GM12878 (cell line): ENCODE results near the gene GLB1L. TPM values are rescaled to one million over a fixed set of nuclear protein-coding genes. Genes with fewer than 3 reads are reported as not detected.
A peak's percentile ranks its signal among the peaks of the same experiment; 100 is the strongest.

Experiments used
- BHLHE40 ChIP-seq, 2 experiments: fragments of 450-650 bp in 1 of 2; IDR thresholded peaks; 2 replicates each; pipeline ENCODE4 v1.6.1; 2011 to 2017; ENCODE audit warnings: low read depth in 2 of 2, borderline replicate concordance in 1 of 2, improper control_type of control experiment in 1 of 2, low read length in 1 of 2, mild to moderate bottlenecking in 1 of 2
- BMI1 ChIP-seq: fragments of 450-650 bp; IDR thresholded peaks from 2 replicates; pipeline ENCODE4 v1.6.1; 2016; ENCODE audit warnings: mild to moderate bottlenecking, moderate library complexity, borderline replicate concordance
- BRCA1 ChIP-seq: IDR thresholded peaks from 2 replicates; pipeline ENCODE4 v1.6.1; 2011; ENCODE audit warnings: low read depth, low read length, improper control_type of control experiment
- CBX3 ChIP-seq: fragments of 200-600 bp; sonication (generic); IDR thresholded peaks from 2 replicates; pipeline ENCODE4 v1.6.1; 2016; ENCODE audit warnings: low read depth, borderline replicate concordance
- CHD1 ChIP-seq: IDR thresholded peaks from 2 replicates; pipeline ENCODE4 v1.6.1; 2012; ENCODE audit warnings: low read depth, low read length, improper control_type of control experiment
- CHD2 ChIP-seq: IDR thresholded peaks from 2 replicates; pipeline ENCODE4 v1.6.1; 2011; ENCODE audit warnings: low read depth, low read length, improper control_type of control experiment, borderline replicate concordance
- DPF2 ChIP-seq: fragments of 450-650 bp; IDR thresholded peaks from 2 replicates; pipeline ENCODE4 v1.6.1; 2017; ENCODE audit warnings: mild to moderate bottlenecking
- EGR1 ChIP-seq, 2 experiments: IDR thresholded peaks; 1 replicate in 1 of 2; 2 replicates in 1 of 2; pipeline ENCODE4 v1.6.1; 2011 to 2012; ENCODE audit warnings: low read depth in 2 of 2, low read length in 2 of 2, borderline replicate concordance in 1 of 2, mild to moderate bottlenecking in 1 of 2, moderate library complexity in 1 of 2
- EP300 ChIP-seq, 2 experiments: fragments of 150-350 bp in 1 of 2; IDR thresholded peaks; 2 replicates each; pipeline ENCODE4 v1.6.1; 2011 to 2012; ENCODE audit warnings: low read depth in 2 of 2, low read length in 2 of 2, borderline replicate concordance in 1 of 2, improper control_type of control experiment in 1 of 2, inconsistent platforms in 1 of 2; ENCODE audit not compliant: control insufficient read depth in 1 of 2
- KDM1A ChIP-seq: fragments of 200-600 bp; sonication (generic); IDR thresholded peaks from 2 replicates; pipeline ENCODE4 v1.6.1; 2016; ENCODE audit warnings: borderline replicate concordance
- MTA3 ChIP-seq: IDR thresholded peaks from 2 replicates; pipeline ENCODE4 v1.6.1; 2012; ENCODE audit warnings: low read length, inconsistent platforms, borderline replicate concordance
- NRF1 ChIP-seq: conservative IDR thresholded peaks from 2 replicates; pipeline ENCODE4 v1.6.1; 2011; ENCODE audit warnings: mild to moderate bottlenecking, low read depth, low read length, improper control_type of control experiment
- POU2F2 ChIP-seq: IDR thresholded peaks from 3 replicates; pipeline ENCODE4 v1.6.1; 2011; ENCODE audit warnings: low read depth, mild to moderate bottlenecking, low read length, borderline replicate concordance
- RAD51 ChIP-seq: fragments of 450-650 bp; IDR thresholded peaks from 2 replicates; pipeline ENCODE4 v1.6.1; 2016; ENCODE audit warnings: moderate library complexity, mild to moderate bottlenecking, inconsistent platforms
- SMARCA5 ChIP-seq: fragments of 450-650 bp; IDR thresholded peaks from 2 replicates; pipeline ENCODE4 v1.6.1; 2017; ENCODE audit warnings: mild to moderate bottlenecking
- TARDBP ChIP-seq: IDR thresholded peaks from 2 replicates; pipeline ENCODE4 v1.6.1; 2016; ENCODE audit warnings: borderline replicate concordance
- TCF3 ChIP-seq: IDR thresholded peaks from 2 replicates; pipeline ENCODE4 v1.6.1; 2012; ENCODE audit warnings: low read depth, mild to moderate bottlenecking, low read length, borderline replicate concordance; ENCODE audit not compliant: insufficient read depth
- YY1 ChIP-seq: IDR thresholded peaks from 2 replicates; pipeline ENCODE4 v1.6.1; 2011; ENCODE audit warnings: low read depth, mild to moderate bottlenecking, low read length
- ZBED1 ChIP-seq: IDR thresholded peaks from 2 replicates; pipeline ENCODE4 v1.6.1; 2016; ENCODE audit warnings: borderline replicate concordance
- ZZZ3 ChIP-seq: IDR thresholded peaks from 2 replicates; pipeline ENCODE4 v1.6.1; 2011; ENCODE audit warnings: low read depth; ENCODE audit not compliant: control insufficient read depth, insufficient read length
- polyA plus RNA-seq, 11 experiments: library from polyadenylated mRNA; depleted of rRNA in 4 of 11; unstranded in 6 of 11; stranded (reverse) in 5 of 11; fragments of >200 nt; fragmentation: Nextera tagmentation in 4 of 11; fragmentation: Illumina TruSeq in 1 of 11; extraction: Ambion mirVana in 4 of 11; extraction: Trizol in 1 of 11; gene quantifications; 1 replicate in 1 of 11; 2 replicates in 10 of 11; pipeline versions ENCODE4 v1.2.1 to v1.2.3, GENCODE V29; 2011 to 2016; ENCODE audit warnings: inconsistent platforms in 2 of 11, missing spikeins in 2 of 11, low read depth in 1 of 11
- total RNA-seq, 4 experiments: library from RNA; depleted of rRNA in 3 of 4; stranded (reverse); fragments of >200 nt in 3 of 4; fragmentation: Illumina TruSeq in 1 of 4; extraction: Trizol in 1 of 4; gene quantifications; 2 replicates each; pipeline versions ENCODE4 v1.2.1 to v1.2.3, GENCODE V29; 2013 to 2021
- TF ChIP-seq, protein P1 (sequence below): IDR thresholded peaks from 2 replicates; pipeline ENCODE4 v1.6.1; 2012; ENCODE audit warnings: low read length, inconsistent platforms
- TF ChIP-seq, protein P2 (sequence below): fragments of 450-650 bp; IDR thresholded peaks from 2 replicates; pipeline ENCODE4 v1.6.1; 2018; ENCODE audit warnings: mild to moderate bottlenecking, low read depth, moderate library complexity; ENCODE audit not compliant: partially characterized antibody
- TF ChIP-seq, protein P3 (sequence below): IDR thresholded peaks from 2 replicates; pipeline ENCODE4 v1.6.1; 2011; ENCODE audit warnings: borderline replicate concordance, low read depth, mild to moderate bottlenecking, moderate library complexity, low read length; ENCODE audit not compliant: insufficient read depth, poor library complexity, severe bottlenecking
- TF ChIP-seq, protein P4 (sequence below): IDR thresholded peaks from 2 replicates; pipeline ENCODE4 v1.6.1; 2012; ENCODE audit warnings: low read depth, low read length, improper control_type of control experiment

Gene GLB1L
- total and polyA plus RNA-seq, 10 of the 15 experiments (the other 5 are each of a cell fraction or from before 2014, with no cell fraction given) = 0.29 to 4.6 (median 2.7) TPM

DNA sequence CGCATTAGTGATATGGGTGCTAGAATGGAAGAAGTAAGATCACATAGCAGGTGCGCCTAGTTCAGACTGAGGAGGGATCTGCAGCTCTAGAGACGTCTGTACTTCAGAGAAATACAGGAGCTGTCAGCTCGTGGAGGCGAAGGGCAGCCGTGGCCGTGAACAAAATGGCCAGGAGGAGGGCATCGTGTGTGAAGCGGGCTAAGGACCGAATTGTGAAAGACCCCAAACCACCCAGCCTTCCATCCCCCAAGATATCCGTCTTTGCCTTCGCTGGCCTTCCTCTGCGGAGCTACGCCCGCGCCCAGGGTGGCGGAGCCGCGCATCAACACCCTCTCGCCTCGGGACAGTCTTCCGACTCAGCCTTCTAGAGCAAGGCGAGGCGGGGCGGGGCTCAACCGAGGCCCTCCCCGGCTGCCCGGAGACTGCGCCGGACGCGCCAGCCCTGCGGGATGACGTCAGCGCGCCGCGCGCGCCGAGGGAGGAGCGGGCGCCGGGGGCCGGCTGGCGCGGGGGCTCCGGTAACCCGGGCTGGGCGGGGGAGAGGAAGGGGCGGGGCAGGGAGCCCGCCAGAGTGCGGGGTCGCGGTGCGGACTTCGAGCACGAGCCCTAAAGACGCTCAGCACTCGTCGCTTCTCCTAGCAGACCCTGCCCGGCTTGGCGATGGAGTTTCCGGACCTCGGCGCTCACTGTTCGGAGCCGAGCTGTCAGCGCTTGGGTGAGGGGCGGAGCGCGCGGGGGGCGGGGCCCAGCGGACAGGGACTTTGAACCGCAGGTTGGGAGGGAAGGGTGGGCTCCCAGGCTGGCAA, 38.7 kb downstream of the GLB1L start, which contains the start of gene ZFAND2B (continued):
- TF ChIP-seq BHLHE40 (IDR thresholded peaks at IDR 0.05; ENCODE audit: borderline replicate concordance in 1 of 2, low read depth in 2 of 2, low read length in 1 of 2) = 0 out of 4 replicates have a peak, but pooled peaks of 1 of the 2 experiments have one; percentile 55
- TF ChIP-seq, protein P1, sequence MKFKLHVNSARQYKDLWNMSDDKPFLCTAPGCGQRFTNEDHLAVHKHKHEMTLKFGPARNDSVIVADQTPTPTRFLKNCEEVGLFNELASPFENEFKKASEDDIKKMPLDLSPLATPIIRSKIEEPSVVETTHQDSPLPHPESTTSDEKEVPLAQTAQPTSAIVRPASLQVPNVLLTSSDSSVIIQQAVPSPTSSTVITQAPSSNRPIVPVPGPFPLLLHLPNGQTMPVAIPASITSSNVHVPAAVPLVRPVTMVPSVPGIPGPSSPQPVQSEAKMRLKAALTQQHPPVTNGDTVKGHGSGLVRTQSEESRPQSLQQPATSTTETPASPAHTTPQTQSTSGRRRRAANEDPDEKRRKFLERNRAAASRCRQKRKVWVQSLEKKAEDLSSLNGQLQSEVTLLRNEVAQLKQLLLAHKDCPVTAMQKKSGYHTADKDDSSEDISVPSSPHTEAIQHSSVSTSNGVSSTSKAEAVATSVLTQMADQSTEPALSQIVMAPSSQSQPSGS = no peak
- TF ChIP-seq NRF1 = peak; percentile 45
- peak; percentile 65; the same call in 1 of the 2 replicates for TF ChIP-seq DPF2
- no peak; the same call in 1 of the 2 replicates for TF ChIP-seq MTA3
- no peak for TF ChIP-seq BMI1
- no peak for TF ChIP-seq CHD2
- TF ChIP-seq ZBED1 = no peak; the same call in 1 of the 2 replicates
- no peak; the same call in 2 of the 3 replicates for TF ChIP-seq POU2F2
- TF ChIP-seq, protein P2, sequence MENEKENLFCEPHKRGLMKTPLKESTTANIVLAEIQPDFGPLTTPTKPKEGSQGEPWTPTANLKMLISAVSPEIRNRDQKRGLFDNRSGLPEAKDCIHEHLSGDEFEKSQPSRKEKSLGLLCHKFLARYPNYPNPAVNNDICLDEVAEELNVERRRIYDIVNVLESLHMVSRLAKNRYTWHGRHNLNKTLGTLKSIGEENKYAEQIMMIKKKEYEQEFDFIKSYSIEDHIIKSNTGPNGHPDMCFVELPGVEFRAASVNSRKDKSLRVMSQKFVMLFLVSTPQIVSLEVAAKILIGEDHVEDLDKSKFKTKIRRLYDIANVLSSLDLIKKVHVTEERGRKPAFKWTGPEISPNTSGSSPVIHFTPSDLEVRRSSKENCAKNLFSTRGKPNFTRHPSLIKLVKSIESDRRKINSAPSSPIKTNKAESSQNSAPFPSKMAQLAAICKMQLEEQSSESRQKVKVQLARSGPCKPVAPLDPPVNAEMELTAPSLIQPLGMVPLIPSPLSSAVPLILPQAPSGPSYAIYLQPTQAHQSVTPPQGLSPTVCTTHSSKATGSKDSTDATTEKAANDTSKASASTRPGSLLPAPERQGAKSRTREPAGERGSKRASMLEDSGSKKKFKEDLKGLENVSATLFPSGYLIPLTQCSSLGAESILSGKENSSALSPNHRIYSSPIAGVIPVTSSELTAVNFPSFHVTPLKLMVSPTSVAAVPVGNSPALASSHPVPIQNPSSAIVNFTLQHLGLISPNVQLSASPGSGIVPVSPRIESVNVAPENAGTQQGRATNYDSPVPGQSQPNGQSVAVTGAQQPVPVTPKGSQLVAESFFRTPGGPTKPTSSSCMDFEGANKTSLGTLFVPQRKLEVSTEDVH = no peak
- no peak for TF ChIP-seq CBX3
- TF ChIP-seq TCF3 = no peak
- no peak for TF ChIP-seq EP300 (IDR thresholded peaks at IDR 0.05; ENCODE audit: borderline replicate concordance in 1 of 2, control insufficient read depth in 1 of 2, low read depth in 2 of 2, low read length in 2 of 2)
- no peak for TF ChIP-seq ZZZ3
- no peak for TF ChIP-seq TARDBP
- TF ChIP-seq CHD1 = no peak
- TF ChIP-seq, protein P3, sequence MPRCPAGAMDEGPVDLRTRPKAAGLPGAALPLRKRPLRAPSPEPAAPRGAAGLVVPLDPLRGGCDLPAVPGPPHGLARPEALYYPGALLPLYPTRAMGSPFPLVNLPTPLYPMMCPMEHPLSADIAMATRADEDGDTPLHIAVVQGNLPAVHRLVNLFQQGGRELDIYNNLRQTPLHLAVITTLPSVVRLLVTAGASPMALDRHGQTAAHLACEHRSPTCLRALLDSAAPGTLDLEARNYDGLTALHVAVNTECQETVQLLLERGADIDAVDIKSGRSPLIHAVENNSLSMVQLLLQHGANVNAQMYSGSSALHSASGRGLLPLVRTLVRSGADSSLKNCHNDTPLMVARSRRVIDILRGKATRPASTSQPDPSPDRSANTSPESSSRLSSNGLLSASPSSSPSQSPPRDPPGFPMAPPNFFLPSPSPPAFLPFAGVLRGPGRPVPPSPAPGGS = no peak
- no peak for TF ChIP-seq RAD51
- TF ChIP-seq, protein P4, sequence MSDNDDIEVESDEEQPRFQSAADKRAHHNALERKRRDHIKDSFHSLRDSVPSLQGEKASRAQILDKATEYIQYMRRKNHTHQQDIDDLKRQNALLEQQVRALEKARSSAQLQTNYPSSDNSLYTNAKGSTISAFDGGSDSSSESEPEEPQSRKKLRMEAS = no peak; the same call in 1 of the 2 replicates
- TF ChIP-seq EGR1 (IDR thresholded peaks at IDR 0.05; ENCODE audit: borderline replicate concordance in 1 of 2, low read depth in 2 of 2, low read length in 2 of 2) = peak; percentile 42 to 84; a peak in 2 of 3 replicates
- TF ChIP-seq SMARCA5 = 0 out of 2 replicates have a peak, but pooled peaks have one; percentile 53
- no peak for TF ChIP-seq BRCA1
- TF ChIP-seq YY1 = peak; percentile 36; the same call in 1 of the 2 replicates
- TF ChIP-seq KDM1A = no peak
